HAP-1 (cell line): ENCODE measurements around the gene ADAMTS17.

Experiments
- DNase-seq, 2 experiments: peaks; one replicate each; pipeline ENCODE4 v3.0.0-alpha.2; 2016 to 2020; ENCODE audit warnings: low spot score in 2 of 2
- H3K27me3 ChIP-seq: fragments of 250-450 bp; sonication (Bioruptor Pico); 2 replicates; pipeline ENCODE4 v1.5.1; 2020; ENCODE audit warnings: low read depth, mild to moderate bottlenecking, moderate library complexity
- H3K36me3 ChIP-seq: fragments of 250-450 bp; sonication (Bioruptor Pico); replicated peaks from 2 replicates; pipeline ENCODE4 v1.5.1; 2020; ENCODE audit warnings: mild to moderate bottlenecking
- H3K4me1 ChIP-seq: fragments of 250-450 bp; sonication (Bioruptor Pico); 2 replicates; pipeline ENCODE4 v1.5.1; 2020; ENCODE audit warnings: mild to moderate bottlenecking
- H3K4me3 ChIP-seq: fragments of 250-450 bp; sonication (Bioruptor Pico); 2 replicates; pipeline ENCODE4 v1.5.1; 2020; ENCODE audit warnings: mild to moderate bottlenecking, moderate library complexity
- H3K9me3 ChIP-seq: fragments of 250-450 bp; sonication (Bioruptor Pico); 2 replicates; pipeline ENCODE4 v1.5.1; 2020; ENCODE audit warnings: mild to moderate bottlenecking, moderate library complexity
- in situ Hi-C: fragments of 300-500 bp; cut with MboI; formaldehyde crosslinking; loops from 3 replicates; pipeline ENCODE4 v1.14.3; 2020; ENCODE audit warnings: low sequenced_read_pairs, inconsistent platforms, mixed read lengths

ADAMTS17 gene

DNA sequence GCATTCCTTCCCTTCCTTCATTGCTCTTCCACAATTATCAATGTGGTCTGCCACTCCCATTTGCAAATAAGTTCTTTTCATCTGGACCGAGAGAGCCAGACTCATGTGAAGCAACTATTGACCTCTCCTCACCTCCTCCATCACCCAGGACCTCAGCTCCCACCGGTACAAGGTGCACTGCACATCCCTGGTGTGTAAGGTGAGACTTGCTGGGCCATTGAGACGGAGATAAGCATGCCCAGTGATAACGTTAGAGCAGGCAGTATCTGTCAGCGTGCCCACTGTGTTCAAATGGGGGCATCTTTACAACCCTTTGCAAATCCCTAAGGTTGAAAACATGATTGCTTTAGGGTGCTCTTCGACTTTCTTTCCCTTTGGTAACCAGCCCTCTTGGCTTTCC is 154.8 kb downstream of the ADAMTS17 start:
- Histone ChIP-seq H3K9me3 (no peaks in the 10 kb centered on the region), H3K4me3 (no peak overlapping the region), H3K4me1 (no peaks in the 10 kb centered on the region), H3K36me3 (no peaks in the 10 kb centered on the region), H3K27me3 (no peaks in the 10 kb centered on the region)
- in situ Hi-C loops, result no loop called here
- no peak for DNase-seq

DNA sequence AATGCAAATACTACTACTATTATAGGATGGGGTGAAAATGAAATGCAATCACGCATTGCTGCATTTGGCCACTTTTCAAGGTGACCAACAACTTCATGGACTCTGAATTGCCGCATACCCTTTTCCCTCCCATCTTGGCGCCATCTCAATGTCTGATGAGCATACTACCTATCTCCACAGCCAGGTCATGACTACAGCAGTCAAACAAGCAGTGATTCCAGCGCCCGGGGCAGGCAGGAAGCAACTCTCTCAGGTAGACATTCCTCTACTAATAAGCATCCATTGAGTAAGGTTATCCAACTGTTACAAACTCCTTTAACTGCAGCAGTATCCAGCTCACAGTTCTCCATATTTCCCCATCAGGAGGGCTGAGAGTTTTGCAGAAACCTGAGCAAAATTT is 155.4 kb downstream of the ADAMTS17 start:
- no peaks in the 10 kb centered on the region for H3K36me3 ChIP-seq
- no peak overlapping the region for H3K4me3 ChIP-seq

DNA sequence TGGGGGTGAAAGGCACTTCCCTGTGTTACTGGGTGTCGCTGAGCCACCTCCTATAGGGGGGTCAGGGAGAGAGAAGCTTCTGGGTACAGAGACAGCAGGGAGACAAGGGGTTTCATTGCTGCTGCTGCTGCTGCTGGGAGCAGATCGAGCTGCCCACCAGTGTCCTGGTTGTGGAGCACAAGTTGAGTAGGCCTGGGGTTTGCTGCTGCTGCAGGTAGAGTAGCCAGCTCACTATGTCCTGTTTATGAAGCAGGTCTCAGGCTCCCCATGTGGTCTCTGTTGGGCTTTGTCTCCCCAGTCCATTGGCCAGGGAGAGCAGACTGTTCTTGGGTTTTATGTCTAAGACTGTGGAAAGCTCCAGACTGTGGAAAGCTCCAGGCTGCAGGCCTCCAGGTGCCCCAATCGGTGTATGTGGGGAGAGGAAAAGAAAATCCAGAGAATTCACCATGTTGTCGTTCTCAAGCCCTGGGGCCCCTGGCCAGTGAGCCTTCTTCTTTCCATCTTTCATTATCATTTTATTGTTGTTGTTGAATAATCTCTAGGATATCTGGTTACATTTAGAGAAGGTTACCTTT is 157.8 kb downstream of the ADAMTS17 start:
- Histone ChIP-seq H3K36me3 (no peaks in the 10 kb centered on the region), H3K4me1 (no peaks in the 10 kb centered on the region), H3K4me3 (no peak overlapping the region), H3K9me3 (no peaks in the 10 kb centered on the region), H3K27me3 (no peaks in the 10 kb centered on the region)
- in situ Hi-C loops, result no loop called here
- DNase-seq, result no peak

More for the DNA sequence above, 155.4 kb downstream of the ADAMTS17 start:
- H3K4me1 ChIP-seq, result no peaks in the 10 kb centered on the region
- H3K9me3 ChIP-seq, result no peaks in the 10 kb centered on the region
- in situ Hi-C loops, result no loop called here
- no peaks in the 10 kb centered on the region for H3K27me3 ChIP-seq
- no peak for DNase-seq

DNA sequence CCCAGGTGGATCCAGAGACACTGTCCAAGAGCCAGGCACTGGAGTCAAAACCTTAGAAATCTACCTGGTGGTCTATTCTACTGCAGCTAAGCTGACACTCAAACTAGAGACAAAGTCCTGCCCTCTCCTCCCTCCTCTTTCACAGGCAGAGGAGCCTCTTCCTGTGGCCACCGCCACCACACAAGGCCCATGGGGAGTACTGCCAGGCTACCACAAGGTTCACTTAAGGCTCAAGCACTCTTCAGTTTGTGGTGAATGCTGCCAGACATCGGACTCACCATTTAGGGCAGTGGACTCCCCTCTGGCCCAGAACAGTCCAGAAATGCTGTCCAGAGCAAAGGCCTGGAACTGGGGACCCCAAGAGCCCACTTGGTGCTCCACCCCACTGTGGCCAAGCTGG is 160.9 kb downstream of the ADAMTS17 start:
- H3K36me3 ChIP-seq, result no peaks in the 10 kb centered on the region
- H3K4me1 ChIP-seq, result no peaks in the 10 kb centered on the region
- DNase-seq, result no peak
- H3K9me3 ChIP-seq, result no peaks in the 10 kb centered on the region
- H3K4me3 ChIP-seq, result no peak overlapping the region
- no peaks in the 10 kb centered on the region for H3K27me3 ChIP-seq
- in situ Hi-C loops, result no loop called here

DNA sequence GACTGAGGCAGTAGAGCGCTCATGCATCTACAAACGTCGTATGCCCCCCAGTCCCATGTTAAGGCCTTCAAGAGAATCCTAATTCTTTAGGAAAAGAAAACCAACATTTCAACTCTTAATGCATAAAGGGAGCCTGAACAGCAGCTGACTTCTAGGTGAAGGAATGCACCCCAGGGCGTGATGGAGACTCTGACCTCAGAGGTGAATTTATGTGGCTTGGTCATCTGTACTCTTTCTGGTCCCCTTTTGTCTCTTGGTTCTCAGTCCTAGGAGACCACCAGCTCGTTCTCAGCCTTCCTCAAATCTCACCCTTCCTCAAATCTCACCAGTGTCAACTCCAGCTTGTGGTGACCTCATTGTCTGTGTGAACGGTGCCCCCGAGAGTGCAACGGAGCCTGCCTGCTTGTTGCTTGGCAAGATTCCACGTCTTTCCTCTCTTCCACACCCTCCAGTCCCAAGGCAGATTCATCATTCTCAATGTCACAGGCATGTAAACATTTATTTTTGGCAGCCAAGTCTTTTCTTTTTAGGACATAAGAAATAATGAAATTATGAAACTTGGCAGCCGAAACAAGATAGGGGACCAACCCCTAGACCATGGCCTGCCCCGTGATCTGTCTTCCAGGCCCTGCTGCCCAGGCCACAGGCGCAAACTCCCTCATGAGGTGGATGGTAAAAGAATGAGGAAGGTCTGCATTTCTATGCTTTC is 166.2 kb downstream of the ADAMTS17 start:
- no peak for DNase-seq
- Histone ChIP-seq H3K36me3 (no peaks in the 10 kb centered on the region), H3K9me3 (no peaks in the 10 kb centered on the region), H3K4me3 (no peak overlapping the region), H3K27me3 (no peaks in the 10 kb centered on the region), H3K4me1 (no peaks in the 10 kb centered on the region)
- in situ Hi-C loops, result no loop called here

DNA sequence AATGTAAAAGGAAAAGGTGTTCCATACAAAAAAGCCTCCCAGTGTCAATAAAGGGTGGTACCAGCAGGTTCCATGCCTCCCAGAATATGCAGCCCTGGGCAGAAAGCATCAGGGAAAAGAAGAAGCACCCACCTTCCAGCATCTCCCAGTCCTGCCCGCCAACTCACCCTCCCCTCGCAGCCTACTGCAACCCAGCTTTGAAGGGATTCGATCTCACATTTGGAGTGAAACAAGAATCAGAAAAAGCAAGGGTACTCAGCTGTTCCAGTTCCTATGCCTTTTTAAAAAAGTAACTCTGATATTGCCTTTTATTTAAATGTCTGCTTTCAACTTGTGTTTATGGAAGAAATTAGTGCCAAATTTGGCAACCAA is 166.9 kb downstream of the ADAMTS17 start:
- in situ Hi-C loops, result no loop called here
- Histone ChIP-seq H3K36me3 (no peaks in the 10 kb centered on the region), H3K27me3 (no peaks in the 10 kb centered on the region), H3K4me3 (no peak overlapping the region), H3K9me3 (no peaks in the 10 kb centered on the region), H3K4me1 (no peaks in the 10 kb centered on the region)
- DNase-seq, result no peak

DNA sequence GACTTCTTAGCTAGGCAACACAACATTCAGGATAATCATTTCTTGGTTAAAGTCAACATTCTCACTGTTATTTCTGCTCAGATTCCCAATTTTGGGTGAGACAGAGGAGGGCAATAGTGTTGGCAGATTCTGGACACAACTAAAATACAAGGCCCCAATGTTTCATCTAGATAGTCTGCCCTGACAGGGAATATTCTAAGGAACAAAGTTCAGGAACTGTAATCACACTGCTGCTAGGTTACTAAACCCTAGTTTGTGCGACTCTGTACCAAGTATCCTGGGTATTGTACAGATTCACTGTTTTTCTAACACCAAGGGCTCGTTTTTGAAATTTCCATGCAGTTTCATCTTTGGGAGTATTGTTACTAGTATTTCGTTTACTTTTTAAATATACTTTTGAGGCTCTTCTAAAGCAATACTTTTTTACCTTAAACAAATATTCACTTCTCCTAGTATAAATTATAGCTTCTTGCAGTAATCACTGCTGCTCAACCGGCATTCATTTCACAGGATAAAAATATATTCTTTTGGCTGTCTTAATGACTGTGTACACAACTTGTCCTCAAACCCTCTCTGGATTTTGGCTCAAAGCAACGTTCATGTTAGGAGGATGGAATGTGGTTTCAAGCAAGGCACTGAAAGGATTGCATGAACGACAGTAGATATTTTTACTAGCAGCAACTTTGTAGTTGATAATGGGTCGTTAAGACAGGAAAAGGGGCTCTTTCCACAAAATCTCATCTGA is 167.4 kb downstream of the ADAMTS17 start:
- Histone ChIP-seq H3K4me1 (no peaks in the 10 kb centered on the region), H3K9me3 (no peaks in the 10 kb centered on the region), H3K36me3 (no peaks in the 10 kb centered on the region), H3K27me3 (no peaks in the 10 kb centered on the region), H3K4me3 (no peak overlapping the region)
- no peak for DNase-seq
- in situ Hi-C loops, result no loop called here

DNA sequence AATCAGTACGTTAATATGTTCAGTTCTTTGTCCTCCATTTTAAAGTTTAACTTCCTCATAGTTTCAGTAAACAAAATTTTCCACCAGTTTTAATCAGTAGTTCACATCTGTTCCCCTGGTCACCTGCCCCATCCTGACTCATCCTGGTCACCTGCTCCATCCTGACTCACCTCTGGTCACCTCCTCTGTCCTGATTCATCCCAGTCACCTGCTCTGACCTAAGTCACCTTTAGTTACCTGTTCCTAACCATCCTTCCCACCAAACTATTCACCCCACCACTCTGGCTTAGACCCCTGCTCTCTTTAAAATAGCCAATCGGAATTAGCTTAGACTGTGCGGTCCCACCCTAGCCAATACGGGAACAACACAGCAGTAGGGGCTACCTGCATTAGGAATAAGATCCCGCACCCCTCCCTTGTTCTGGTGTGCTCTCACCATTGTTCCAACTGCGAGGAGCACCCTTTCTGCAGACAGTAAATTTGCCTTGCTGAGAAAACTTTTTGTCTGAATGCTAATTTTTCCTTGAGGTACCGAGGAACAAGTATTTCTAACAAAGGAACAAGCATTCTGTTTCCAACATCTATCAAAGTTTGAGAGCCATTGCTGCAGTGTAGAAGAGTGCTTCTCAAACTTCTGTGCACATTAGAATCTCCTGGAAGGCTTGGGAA is 169.3 kb downstream of the ADAMTS17 start:
- Histone ChIP-seq H3K4me1 (no peaks in the 10 kb centered on the region), H3K36me3 (no peaks in the 10 kb centered on the region), H3K4me3 (no peak overlapping the region), H3K27me3 (no peaks in the 10 kb centered on the region), H3K9me3 (no peaks in the 10 kb centered on the region)
- no peak for DNase-seq
- in situ Hi-C loops, result no loop called here

DNA sequence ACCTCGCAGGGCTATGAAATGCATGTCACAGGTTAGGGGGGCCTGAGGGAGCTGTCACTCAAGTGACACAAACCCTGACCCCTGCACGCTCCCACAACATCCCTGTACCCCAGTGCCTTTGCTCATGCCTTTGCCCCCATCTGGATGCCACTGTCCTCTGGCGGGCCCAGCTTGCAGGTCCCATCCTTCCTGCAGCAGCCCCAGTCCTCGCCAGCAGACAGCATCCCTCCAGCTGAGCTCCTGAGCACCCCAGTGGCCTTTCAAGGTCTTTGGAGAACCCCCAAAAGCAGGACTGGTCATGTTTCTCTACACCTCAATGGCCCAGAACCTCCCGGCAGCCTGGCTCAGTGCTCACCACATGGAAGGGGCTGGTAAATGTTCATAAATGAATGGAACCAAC is 170.4 kb downstream of the ADAMTS17 start:
- no peak overlapping the region for H3K4me3 ChIP-seq
- H3K4me1 ChIP-seq, result no peaks in the 10 kb centered on the region
- in situ Hi-C loops, result no loop called here
- H3K9me3 ChIP-seq, result no peaks in the 10 kb centered on the region
- H3K27me3 ChIP-seq, result no peaks in the 10 kb centered on the region
- no peak for DNase-seq
- H3K36me3 ChIP-seq, result no peaks in the 10 kb centered on the region

DNA sequence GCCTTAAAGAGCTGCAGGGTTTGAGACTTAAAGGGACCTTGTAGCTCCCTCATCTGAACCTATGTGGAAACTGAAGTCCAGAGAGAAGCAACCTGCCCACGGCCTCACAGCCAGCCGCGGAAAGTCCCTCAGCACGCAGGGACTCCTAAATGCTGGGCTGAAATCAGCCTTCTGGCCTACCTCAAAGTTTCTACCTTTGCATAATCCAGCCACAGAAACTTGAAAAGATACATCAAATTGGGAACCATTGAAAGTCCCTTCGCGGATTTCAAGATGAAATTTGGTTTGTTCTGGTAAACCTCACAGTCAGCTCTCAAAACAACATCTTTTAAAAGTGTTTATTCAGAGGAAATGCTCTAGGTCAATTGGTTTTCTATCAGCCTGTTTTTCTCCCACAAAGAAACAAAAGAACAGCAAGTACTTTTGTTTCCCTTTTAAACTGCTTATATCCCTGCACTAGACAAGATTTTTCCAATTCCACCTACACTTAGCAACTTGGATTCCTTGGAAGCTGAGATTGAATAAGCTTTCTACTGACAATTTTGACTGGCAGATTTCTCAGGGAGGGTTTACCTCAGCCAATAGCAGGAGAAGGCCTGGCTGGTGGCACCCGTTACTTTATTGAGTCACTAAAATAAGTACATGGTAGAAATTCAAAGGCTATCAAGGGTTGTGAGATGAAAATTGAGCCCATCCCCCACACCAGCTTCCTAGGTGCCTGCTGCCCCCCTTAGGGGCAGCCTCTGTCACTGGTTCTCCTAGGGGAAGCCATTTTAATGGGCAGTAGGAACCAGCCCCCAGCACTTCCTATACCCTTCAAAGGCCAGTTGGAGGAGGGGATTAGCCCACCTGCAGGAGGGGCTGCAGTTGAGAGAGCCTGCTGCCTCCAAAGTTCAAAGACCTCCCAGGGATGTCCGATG is 171.2 kb downstream of the ADAMTS17 start:
- no peaks in the 10 kb centered on the region for H3K36me3 ChIP-seq
- no peak overlapping the region for H3K4me3 ChIP-seq
- no peaks in the 10 kb centered on the region for H3K27me3 ChIP-seq
- no peaks in the 10 kb centered on the region for H3K4me1 ChIP-seq
- no peak for DNase-seq
- H3K9me3 ChIP-seq, result no peaks in the 10 kb centered on the region
- in situ Hi-C loops, result no loop called here

DNA sequence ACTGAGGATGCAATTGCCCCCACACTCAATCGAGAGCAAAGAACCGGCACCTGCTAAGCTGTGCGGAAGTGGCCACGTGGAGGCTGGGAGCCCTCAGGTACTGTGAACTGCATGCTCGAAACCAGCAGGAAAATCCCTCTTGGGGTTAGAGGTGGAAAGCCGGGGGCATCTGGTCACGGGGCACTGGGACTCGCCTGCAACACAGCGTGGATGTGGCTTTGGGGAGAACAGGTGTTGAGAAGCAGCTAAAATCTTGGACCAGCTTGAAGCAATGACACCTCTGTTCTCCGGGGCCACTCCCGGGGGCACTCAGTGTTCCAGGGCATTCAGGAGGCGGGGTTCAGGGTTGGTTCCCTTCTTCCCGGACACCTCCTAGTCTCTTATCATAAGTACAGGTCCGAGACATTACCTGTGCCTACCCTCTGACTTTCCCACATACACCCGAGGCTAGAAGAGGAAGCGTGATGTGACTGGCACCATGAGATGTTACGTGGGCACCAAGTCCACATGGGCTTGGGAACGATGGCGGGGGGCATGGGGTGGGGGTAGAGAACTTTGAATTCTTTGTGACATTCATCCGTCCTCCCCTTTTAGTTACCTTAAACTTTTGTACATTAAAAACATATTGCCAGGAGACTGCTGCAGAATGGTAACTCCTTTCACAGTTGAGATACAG is 172.0 kb downstream of the ADAMTS17 start:
- Histone ChIP-seq H3K4me1 (no peaks in the 10 kb centered on the region), H3K4me3 (no peak overlapping the region), H3K36me3 (no peaks in the 10 kb centered on the region), H3K27me3 (no peaks in the 10 kb centered on the region), H3K9me3 (no peaks in the 10 kb centered on the region)
- in situ Hi-C loops, result no loop called here
- no peak for DNase-seq

DNA sequence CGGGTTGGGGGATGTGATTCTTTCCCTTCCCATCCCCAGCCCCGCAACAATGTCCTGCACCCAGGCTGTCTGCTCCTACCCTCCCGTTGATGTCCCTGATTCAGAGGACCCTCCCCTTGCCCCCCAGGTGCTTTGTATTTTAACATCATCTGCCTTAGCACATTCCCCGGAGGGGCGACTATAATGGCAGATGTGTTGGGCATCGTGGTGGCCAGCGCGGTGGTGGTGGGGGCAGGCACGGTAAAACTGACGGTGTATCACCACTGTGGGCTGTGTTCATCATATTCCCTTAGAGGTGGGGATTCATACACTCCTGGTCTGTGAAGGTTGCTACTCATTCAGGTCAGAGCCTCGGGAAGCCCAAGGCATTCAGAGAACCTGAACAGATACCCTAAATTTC is 173.0 kb downstream of the ADAMTS17 start:
- no peak overlapping the region for H3K4me3 ChIP-seq
- H3K36me3 ChIP-seq, result no peaks in the 10 kb centered on the region
- no peak for DNase-seq
- in situ Hi-C loops, result no loop called here
- no peaks in the 10 kb centered on the region for H3K27me3 ChIP-seq
- H3K9me3 ChIP-seq, result no peaks in the 10 kb centered on the region
- no peaks in the 10 kb centered on the region for H3K4me1 ChIP-seq

DNA sequence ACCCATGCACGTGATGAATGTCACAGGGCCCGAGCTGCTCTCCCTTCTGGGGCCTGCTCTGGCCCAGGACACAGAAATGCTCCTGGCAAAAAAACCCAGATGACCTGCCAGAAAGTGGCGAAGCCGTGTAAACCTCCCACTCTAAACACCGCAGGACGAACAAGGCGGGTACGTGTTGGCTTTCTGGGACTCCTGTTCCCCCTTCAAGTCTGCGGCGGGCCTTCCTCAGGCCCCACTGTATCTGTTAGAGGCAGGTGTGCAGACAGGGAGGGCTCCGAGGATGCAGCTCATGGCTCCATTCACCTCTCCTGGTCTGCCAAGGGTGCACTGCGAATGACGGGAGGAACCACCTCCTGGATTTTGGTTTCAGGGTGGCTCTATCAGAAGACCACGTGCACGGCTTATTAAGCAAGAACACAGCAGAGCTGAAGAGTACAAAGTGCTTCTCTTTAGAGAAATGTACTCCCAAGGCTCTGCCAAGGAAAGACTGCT is 173.8 kb downstream of the ADAMTS17 start:
- Histone ChIP-seq H3K36me3 (no peaks in the 10 kb centered on the region), H3K27me3 (no peaks in the 10 kb centered on the region), H3K4me1 (no peaks in the 10 kb centered on the region), H3K4me3 (no peak overlapping the region), H3K9me3 (no peaks in the 10 kb centered on the region)
- in situ Hi-C loops, result no loop called here
- no peak for DNase-seq
